Effector CD8-positive, alpha-beta T cell (primary cell): ENCODE data around the gene NR1H2.
"Not testable (repeated sequence)": the region's sequence is repeated elsewhere in the genome, so short reads cannot be mapped to it uniquely, and the experiment has no call there.

Experiments used
- DNase-seq: peaks from one replicate; lab custom pipeline; 2025; lab: John Stamatoyannopoulos, UW

Gene NR1H2

GRCh38 chr19:50378169-50378862, 2.1 kb downstream of the NR1H2 start:
- DNase-seq = no peak

- DNase-seq = no peak
Observed at GRCh38 chr19:50378863-50379236, 2.6 kb downstream of the NR1H2 start.

- DNase-seq = no peak
Observed at GRCh38 chr19:50379602-50380001, 3.3 kb downstream of the NR1H2 start.

- no peak for DNase-seq
Observed at GRCh38 chr19:50380137-50380536, 3.9 kb downstream of the NR1H2 start.

- DNase-seq = no peak
Observed at GRCh38 chr19:50380751-50381151, 4.5 kb downstream of the NR1H2 start.

GRCh38 chr19:50381881-50382729, 5.8 kb downstream of the NR1H2 start:
- DNase-seq = no peak

- no peak for DNase-seq
Observed at GRCh38 chr19:50383001-50383851, 7.0 kb downstream of the NR1H2 start.

- peak; percentile 98 for DNase-seq
Observed at GRCh38 chr19:50383852-50384684, 7.8 kb downstream of the NR1H2 start, which contains the start of gene POLD1. TSS of gene POLD1 (plus strand) at chr19:50384347. CDS start at chr19:50398852, 14,505 bp downstream.

GRCh38 chr19:50384685-50385535, 8.7 kb downstream of the NR1H2 start:
- no peak for DNase-seq

- DNase-seq = no peak
Observed at GRCh38 chr19:50387176-50387867, 11.1 kb downstream of the NR1H2 start.

- DNase-seq = no peak
Observed at GRCh38 chr19:50387868-50388245, 11.6 kb downstream of the NR1H2 start.

GRCh38 chr19:50390295-50390694, 14.0 kb downstream of the NR1H2 start:
- not testable (repeated sequence) for DNase-seq

GRCh38 chr19:50390952-50391351, 14.7 kb downstream of the NR1H2 start:
- not testable (repeated sequence) for DNase-seq

- no peak for DNase-seq
Observed at GRCh38 chr19:50392759-50393158, 16.5 kb downstream of the NR1H2 start.

GRCh38 chr19:50393589-50393988, 17.3 kb downstream of the NR1H2 start:
- DNase-seq = no peak

GRCh38 chr19:50394017-50394416, 17.8 kb downstream of the NR1H2 start:
- no peak for DNase-seq

- DNase-seq = no peak
Observed at GRCh38 chr19:50398675-50399367, 22.6 kb downstream of the NR1H2 start.

GRCh38 chr19:50399368-50399745, 23.1 kb downstream of the NR1H2 start:
- DNase-seq = no peak
